HG03457 (cell line): Measurements from ENCODE around the gene CACNA1D.

Experiments used
- ATAC-seq: cut with Tn5 transposase; IDR thresholded peaks from one replicate; pipeline ENCODE4 v1.9.1; 2021; ENCODE audit warnings: moderate number of reproducible peaks; ENCODE audit not compliant: unreplicated experiment

The CACNA1D gene

GRCh38 chr3:53803124-53803815, 308.9 kb downstream of the CACNA1D start:
- ATAC-seq, result no peak

GRCh38 chr3:53803816-53804695, 309.6 kb downstream of the CACNA1D start:
- no peak for ATAC-seq

- ATAC-seq, result no peak
These were observed 310.5 kb downstream of the CACNA1D start for GRCh38 chr3:53804697-53805462.

GRCh38 chr3:53805463-53806159, 311.2 kb downstream of the CACNA1D start:
- no peak for ATAC-seq

- no peak for ATAC-seq
These were observed 312.0 kb downstream of the CACNA1D start for GRCh38 chr3:53806182-53807116.

- ATAC-seq, result no peak
These were observed 312.9 kb downstream of the CACNA1D start for GRCh38 chr3:53807117-53807810.

GRCh38 chr3:53808496-53808895, 314.1 kb downstream of the CACNA1D start:
- no peak for ATAC-seq

- no peak for ATAC-seq
These were observed 314.9 kb downstream of the CACNA1D start for GRCh38 chr3:53809267-53809666.

- no peak for ATAC-seq
These were observed 315.5 kb downstream of the CACNA1D start for GRCh38 chr3:53809764-53810400.

- no peak for ATAC-seq
These were observed 316.9 kb downstream of the CACNA1D start for GRCh38 chr3:53811143-53811927.

GRCh38 chr3:53812434-53812833, 318.0 kb downstream of the CACNA1D start:
- ATAC-seq, result no peak

GRCh38 chr3:53813229-53813628, 318.8 kb downstream of the CACNA1D start:
- ATAC-seq, result no peak

GRCh38 chr3:53813876-53814275, 319.5 kb downstream of the CACNA1D start:
- ATAC-seq, result no peak

GRCh38 chr3:53815067-53815466, 320.7 kb downstream of the CACNA1D start:
- ATAC-seq, result no peak

GRCh38 chr3:53815651-53816050, 321.2 kb downstream of the CACNA1D start:
- ATAC-seq, result no peak

- ATAC-seq, result no peak
These were observed 322.0 kb downstream of the CACNA1D start for GRCh38 chr3:53816425-53816824.

GRCh38 chr3:53817211-53817610, 322.8 kb downstream of the CACNA1D start:
- no peak for ATAC-seq

GRCh38 chr3:53817809-53818208, 323.4 kb downstream of the CACNA1D start:
- ATAC-seq, result no peak
